GM19438 (cell line): Measurements from ENCODE around the gene SPATA9.
"Not testable (repeated sequence)": the region's sequence is repeated elsewhere in the genome, so short reads cannot be mapped to it uniquely, and the experiment has no call there.

Experiments used
- ATAC-seq: cut with Tn5 transposase; IDR thresholded peaks from one replicate; pipeline ENCODE4 v1.9.1; 2021; ENCODE audit warnings: low read depth; ENCODE audit not compliant: unreplicated experiment

SPATA9 gene

GRCh38 chr5:95647886-95648860, 34.6 kb downstream of the SPATA9 start:
- ATAC-seq, result no peak

GRCh38 chr5:95646569-95647431, 36.0 kb downstream of the SPATA9 start, which contains the start of gene RFESD:
Gene RFESD (plus strand): TSS chr5:95646777. CDS start chr5:95652272, 5,495 bp downstream.
- ATAC-seq, result peak; percentile 98

- ATAC-seq, result not testable (repeated sequence)
Observed at GRCh38 chr5:95646226-95646568, 36.6 kb downstream of the SPATA9 start.

- peak; percentile 31 for ATAC-seq
Observed at GRCh38 chr5:95644351-95645042, 38.3 kb downstream of the SPATA9 start.

GRCh38 chr5:95643152-95643551, 39.6 kb downstream of the SPATA9 start:
- no peak for ATAC-seq

GRCh38 chr5:95641741-95642220, 41.0 kb downstream of the SPATA9 start:
- ATAC-seq, result no peak

- ATAC-seq, result no peak
Observed at GRCh38 chr5:95638632-95639031, 44.2 kb downstream of the SPATA9 start.

- no peak for ATAC-seq
Observed at GRCh38 chr5:95634081-95634480, 48.7 kb downstream of the SPATA9 start.

GRCh38 chr5:95633671-95634070, 49.1 kb downstream of the SPATA9 start:
- no peak for ATAC-seq

- not testable (repeated sequence) for ATAC-seq
Observed at GRCh38 chr5:95632942-95633341, 49.8 kb downstream of the SPATA9 start.

GRCh38 chr5:95631991-95632675, 50.7 kb downstream of the SPATA9 start:
- ATAC-seq, result peak; percentile 95

- ATAC-seq, result peak; percentile 12
Observed at GRCh38 chr5:95631255-95631958, 51.4 kb downstream of the SPATA9 start.

- no peak for ATAC-seq
Observed at GRCh38 chr5:95630394-95630917, 52.3 kb downstream of the SPATA9 start.

GRCh38 chr5:95628933-95629332, 53.9 kb downstream of the SPATA9 start:
- ATAC-seq, result no peak

- ATAC-seq, result no peak
Observed at GRCh38 chr5:95627971-95628810, 54.6 kb downstream of the SPATA9 start.

GRCh38 chr5:95626701-95627100, 56.1 kb downstream of the SPATA9 start:
- ATAC-seq, result no peak

GRCh38 chr5:95624368-95624767, 58.4 kb downstream of the SPATA9 start:
- ATAC-seq, result no peak

GRCh38 chr5:95623706-95624105, 59.1 kb downstream of the SPATA9 start:
- ATAC-seq, result no peak
